A549 (cell line): Measurements from ENCODE around the gene CD226. TPM values are rescaled to one million over a fixed set of nuclear protein-coding genes. Genes with fewer than 3 reads are reported as not detected.

Source experiments
- ATAC-seq, 2 experiments: fragments of 200-7000 bp in 1 of 2; fragments of >200 bp in 1 of 2; cut with Nextera tagmentation in 1 of 2; cut with Tn5 transposase in 1 of 2; 3 replicates each; pipeline versions ENCODE4 v1.8.0 to v1.9.1; 2018 to 2020; ENCODE audit warnings: mild to moderate bottlenecking in 1 of 2, moderate library complexity in 1 of 2
- CTCF ChIA-PET: fragments of 300-600 bp; sonication (Branson Sonifier 250); formaldehyde crosslinking; extraction: SDS; loops from one replicate; lab custom pipeline; 2021; ENCODE audit warnings: antibody characterized with exemption, inconsistent platforms; lab: Yijun Ruan, JAX
- POLR2A ChIA-PET: fragments of 350-600 bp; formaldehyde crosslinking; extraction: SDS; loops from one replicate; lab custom pipeline; 2021; ENCODE audit warnings: antibody characterized with exemption, inconsistent platforms; lab: Yijun Ruan, JAX
- DNase-seq, 2 experiments: peaks; one replicate each; pipeline versions ENCODE4 v3.0.0 to v3.0.0-alpha.2; 2011 to 2016; ENCODE audit warnings: low read depth in 1 of 2, low spot score in 1 of 2
- FAIRE-seq: peaks from 2 replicates; lab custom pipeline; 2011; peaks lifted over from hg19 to GRCh38; lab: Jason Lieb, UNC
- H3K27ac ChIP-seq, 2 experiments: fragments of >200 bp; sonication (Bioruptor Twin); formaldehyde crosslinking; 3 replicates each; pipeline ENCODE4 v1.5.1; 2016 to 2017
- H3K4me1 ChIP-seq: fragments of >200 bp; sonication (Bioruptor Twin); formaldehyde crosslinking; 3 replicates; pipeline ENCODE4 v1.6.1; 2016
- H3K4me2 ChIP-seq: fragments of >200 bp; sonication (Bioruptor Twin); formaldehyde crosslinking; 3 replicates; pipeline ENCODE4 v1.6.1; 2016
- H3K4me3 ChIP-seq: fragments of >200 bp; sonication (Bioruptor Twin); formaldehyde crosslinking; 3 replicates; pipeline ENCODE4 v1.5.1; 2016
- H3K9me3 ChIP-seq: fragments of >200 bp; sonication (Bioruptor Twin); formaldehyde crosslinking; 3 replicates; pipeline ENCODE4 v1.6.1; 2016
- BCL3 ChIP-seq: fragments of >200 bp; sonication (Bioruptor Twin); formaldehyde crosslinking; IDR thresholded peaks from 3 replicates; pipeline ENCODE4 v1.6.1; 2016
- CHD4 ChIP-seq: fragments of 200-600 bp; sonication (generic); IDR thresholded peaks from 2 replicates; pipeline ENCODE4 v1.6.1; 2016; ENCODE audit warnings: antibody characterized with exemption, mild to moderate bottlenecking, borderline replicate concordance
- E2F6 ChIP-seq: IDR thresholded peaks from 2 replicates; pipeline ENCODE4 v1.6.1; 2012; ENCODE audit warnings: low read depth, borderline replicate concordance
- FOSB ChIP-seq: fragments of 250-450 bp; sonication (Bioruptor Pico); IDR thresholded peaks from 2 replicates; pipeline ENCODE4 v1.5.0; 2020; ENCODE audit warnings: mild to moderate bottlenecking, moderate library complexity
- FOXS1 ChIP-seq: fragments of 250-450 bp; sonication (Bioruptor Pico); IDR thresholded peaks from 2 replicates; pipeline ENCODE4 v1.5.0; 2020; ENCODE audit warnings: mild to moderate bottlenecking, moderate library complexity
- HDAC2 ChIP-seq: fragments of 200-600 bp; sonication (generic); IDR thresholded peaks from 2 replicates; pipeline ENCODE4 v1.6.1; 2016
- HOXA7 ChIP-seq: fragments of 250-450 bp; sonication (Bioruptor Pico); IDR thresholded peaks from 2 replicates; pipeline ENCODE4 v1.5.0; 2020; ENCODE audit warnings: mild to moderate bottlenecking, moderate library complexity
- MAFK ChIP-seq: fragments of 450-650 bp; IDR thresholded peaks from 2 replicates; pipeline ENCODE4 v1.6.1; 2014; ENCODE audit not compliant: partially characterized antibody
- NPAS2 ChIP-seq: fragments of 250-450 bp; sonication (Bioruptor Pico); IDR thresholded peaks from 2 replicates; pipeline ENCODE4 v1.8.0; 2022; ENCODE audit warnings: mild to moderate bottlenecking, moderate library complexity, borderline replicate concordance
- NR3C1 ChIP-seq: fragments of >200 bp; sonication (Bioruptor Twin); formaldehyde crosslinking; IDR thresholded peaks from 3 replicates; pipeline ENCODE4 v1.6.1; 2017
- PBX3 ChIP-seq: IDR thresholded peaks from 2 replicates; pipeline ENCODE4 v1.6.1; 2012
- POLR2A ChIP-seq: IDR thresholded peaks from 2 replicates; pipeline ENCODE4 v1.6.1; 2012; ENCODE audit warnings: mild to moderate bottlenecking, low read length
- TFCP2L1 ChIP-seq: fragments of 250-450 bp; sonication (Bioruptor Pico); IDR thresholded peaks from 2 replicates; pipeline ENCODE4 v1.5.0; 2021; ENCODE audit warnings: mild to moderate bottlenecking
- TP53 ChIP-seq: fragments of 250-450 bp; sonication (Bioruptor Pico); IDR thresholded peaks from 2 replicates; pipeline ENCODE4 v1.5.0; 2021; ENCODE audit warnings: mild to moderate bottlenecking, moderate library complexity
- WGBS: methylation state at CpG from one replicate; pipeline ENCODE4 v1.1.6; 2017; ENCODE audit errors: missing lambda C conversion rate; 5-methylcytosine and 5-hydroxymethylcytosine counted together
- polyA plus RNA-seq, 4 experiments: library from polyadenylated mRNA; depleted of rRNA in 3 of 4; stranded (reverse); fragments of >200 nt; fragmentation: RNase III in 1 of 4; extraction: RNeasy Plus Mini Kit Qiagen cat#74134 plus additional on column Dnase treatment in 1 of 4; gene quantifications; 2 replicates in 3 of 4; 3 replicates in 1 of 4; pipeline ENCODE4 v1.2.3, GENCODE V29; 2011 to 2017
- TF ChIP-seq, protein P1 (sequence below): fragments of 250-450 bp; sonication (Bioruptor Pico); IDR thresholded peaks from 2 replicates; pipeline ENCODE4 v1.5.0; 2021; ENCODE audit warnings: mild to moderate bottlenecking, moderate library complexity, borderline replicate concordance
- TF ChIP-seq, protein P2 (sequence below): fragments of 450-650 bp; IDR thresholded peaks from 2 replicates; pipeline ENCODE4 v1.6.1; 2014; ENCODE audit warnings: antibody characterized with exemption
- TF ChIP-seq, protein P3 (sequence below): fragments of 200-600 bp; sonication (generic); IDR thresholded peaks from 2 replicates; pipeline ENCODE4 v1.6.1; 2016; ENCODE audit warnings: antibody characterized with exemption, mild to moderate bottlenecking, moderate library complexity
- TF ChIP-seq, protein P4 (sequence below): fragments of 150-350 bp; IDR thresholded peaks from 2 replicates; pipeline ENCODE4 v1.6.1; 2014; ENCODE audit warnings: low read depth, mild to moderate bottlenecking, low read length

The CD226 gene
- polyA plus RNA-seq, 2 of the 4 experiments (the other 2 are of a cell fraction) = 0.28 to 0.92 TPM

- no peak for ATAC-seq
- CTCF ChIA-PET = no interaction called here
- TF ChIP-seq FOXS1 (CRISPR knock-in tag) (no peak), NR3C1 (no peak), HOXA7 (no peak), PBX3 (no peak), TP53 (CRISPR knock-in tag) (no peak), E2F6 (no peak), CHD4 (no peak), POLR2A (no peak), NPAS2 (CRISPR knock-in tag) (no peak), TFCP2L1 (CRISPR knock-in tag) (no peak)
- TF ChIP-seq, protein P1, sequence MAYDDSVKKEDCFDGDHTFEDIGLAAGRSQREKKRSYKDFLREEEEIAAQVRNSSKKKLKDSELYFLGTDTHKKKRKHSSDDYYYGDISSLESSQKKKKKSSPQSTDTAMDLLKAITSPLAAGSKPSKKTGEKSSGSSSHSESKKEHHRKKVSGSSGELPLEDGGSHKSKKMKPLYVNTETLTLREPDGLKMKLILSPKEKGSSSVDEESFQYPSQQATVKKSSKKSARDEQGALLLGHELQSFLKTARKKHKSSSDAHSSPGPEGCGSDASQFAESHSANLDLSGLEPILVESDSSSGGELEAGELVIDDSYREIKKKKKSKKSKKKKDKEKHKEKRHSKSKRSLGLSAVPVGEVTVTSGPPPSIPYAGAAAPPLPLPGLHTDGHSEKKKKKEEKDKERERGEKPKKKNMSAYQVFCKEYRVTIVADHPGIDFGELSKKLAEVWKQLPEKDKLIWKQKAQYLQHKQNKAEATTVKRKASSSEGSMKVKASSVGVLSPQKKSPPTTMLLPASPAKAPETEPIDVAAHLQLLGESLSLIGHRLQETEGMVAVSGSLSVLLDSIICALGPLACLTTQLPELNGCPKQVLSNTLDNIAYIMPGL (CRISPR knock-in tag) = no peak
- TF ChIP-seq, protein P2, sequence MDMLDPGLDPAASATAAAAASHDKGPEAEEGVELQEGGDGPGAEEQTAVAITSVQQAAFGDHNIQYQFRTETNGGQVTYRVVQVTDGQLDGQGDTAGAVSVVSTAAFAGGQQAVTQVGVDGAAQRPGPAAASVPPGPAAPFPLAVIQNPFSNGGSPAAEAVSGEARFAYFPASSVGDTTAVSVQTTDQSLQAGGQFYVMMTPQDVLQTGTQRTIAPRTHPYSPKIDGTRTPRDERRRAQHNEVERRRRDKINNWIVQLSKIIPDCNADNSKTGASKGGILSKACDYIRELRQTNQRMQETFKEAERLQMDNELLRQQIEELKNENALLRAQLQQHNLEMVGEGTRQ = no peak
- TF ChIP-seq, protein P3, sequence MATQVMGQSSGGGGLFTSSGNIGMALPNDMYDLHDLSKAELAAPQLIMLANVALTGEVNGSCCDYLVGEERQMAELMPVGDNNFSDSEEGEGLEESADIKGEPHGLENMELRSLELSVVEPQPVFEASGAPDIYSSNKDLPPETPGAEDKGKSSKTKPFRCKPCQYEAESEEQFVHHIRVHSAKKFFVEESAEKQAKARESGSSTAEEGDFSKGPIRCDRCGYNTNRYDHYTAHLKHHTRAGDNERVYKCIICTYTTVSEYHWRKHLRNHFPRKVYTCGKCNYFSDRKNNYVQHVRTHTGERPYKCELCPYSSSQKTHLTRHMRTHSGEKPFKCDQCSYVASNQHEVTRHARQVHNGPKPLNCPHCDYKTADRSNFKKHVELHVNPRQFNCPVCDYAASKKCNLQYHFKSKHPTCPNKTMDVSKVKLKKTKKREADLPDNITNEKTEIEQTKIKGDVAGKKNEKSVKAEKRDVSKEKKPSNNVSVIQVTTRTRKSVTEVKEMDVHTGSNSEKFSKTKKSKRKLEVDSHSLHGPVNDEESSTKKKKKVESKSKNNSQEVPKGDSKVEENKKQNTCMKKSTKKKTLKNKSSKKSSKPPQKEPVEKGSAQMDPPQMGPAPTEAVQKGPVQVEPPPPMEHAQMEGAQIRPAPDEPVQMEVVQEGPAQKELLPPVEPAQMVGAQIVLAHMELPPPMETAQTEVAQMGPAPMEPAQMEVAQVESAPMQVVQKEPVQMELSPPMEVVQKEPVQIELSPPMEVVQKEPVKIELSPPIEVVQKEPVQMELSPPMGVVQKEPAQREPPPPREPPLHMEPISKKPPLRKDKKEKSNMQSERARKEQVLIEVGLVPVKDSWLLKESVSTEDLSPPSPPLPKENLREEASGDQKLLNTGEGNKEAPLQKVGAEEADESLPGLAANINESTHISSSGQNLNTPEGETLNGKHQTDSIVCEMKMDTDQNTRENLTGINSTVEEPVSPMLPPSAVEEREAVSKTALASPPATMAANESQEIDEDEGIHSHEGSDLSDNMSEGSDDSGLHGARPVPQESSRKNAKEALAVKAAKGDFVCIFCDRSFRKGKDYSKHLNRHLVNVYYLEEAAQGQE = no peak
Measured at GRCh38 chr18:69844656-69845055, 103.0 kb downstream of the CD226 start.

GRCh38 chr18:69843015-69843414 lies 104.7 kb downstream of the CD226 start:
- POLR2A ChIA-PET = no interaction called here
- TF ChIP-seq MAFK (peak; percentile 83), HDAC2 (no peak)
- TF ChIP-seq, all 56 proteins: peak for 1
- DNase-seq (no peak), FAIRE-seq (no peak), ATAC-seq (no peak)
- CTCF ChIA-PET = interaction anchor here (1.0 kb wide), 1 partner anchor 244 kb away, joined by 3 read pairs; no protein-coding TSS in a partner anchor
- H3K4me1 ChIP-seq = no peaks in the 10 kb centered on the region
- H3K4me3 ChIP-seq = no peak overlapping the region
- no peak overlapping the region for H3K27ac ChIP-seq
- H3K9me3 ChIP-seq = no peaks in the 10 kb centered on the region
- WGBS = 69% methylated on average over 5 of the region's 5 CpGs
- H3K4me2 ChIP-seq = no peak overlapping the region

More at GRCh38 chr18:69844656-69845055, 103.0 kb downstream of the CD226 start:
- no peak overlapping the region for H3K4me3 ChIP-seq
- DNase-seq = no peak
- no peaks in the 10 kb centered on the region for H3K9me3 ChIP-seq
- FAIRE-seq = no peak
- H3K4me1 ChIP-seq = no peaks in the 10 kb centered on the region
- POLR2A ChIA-PET = no interaction called here
- H3K27ac ChIP-seq = no peak overlapping the region
- H3K4me2 ChIP-seq = no peak overlapping the region
- WGBS = 91% methylated on average over 2 of the region's 2 CpGs

DNA sequence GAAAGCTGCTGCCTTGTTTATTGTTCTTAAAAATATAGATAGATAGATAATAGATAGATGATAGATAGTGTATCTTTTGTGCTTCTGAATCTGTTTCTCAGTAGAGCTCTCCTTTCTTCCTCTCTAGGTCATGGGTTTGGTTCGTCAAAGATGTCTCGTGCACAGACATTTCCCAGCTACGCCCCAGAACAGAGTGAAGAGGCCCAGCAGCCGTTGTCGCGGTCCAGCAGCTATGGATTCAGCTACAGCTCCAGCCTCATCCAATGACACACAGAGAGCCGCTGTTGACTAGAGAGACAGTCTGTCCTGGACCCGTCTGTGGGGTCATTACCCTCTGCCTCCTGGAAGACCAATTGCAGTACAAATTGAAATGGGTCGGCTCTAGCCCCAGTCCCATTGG lies 106.6 kb downstream of the CD226 start:
- WGBS = 92% methylated on average over 7 of the region's 9 CpGs
- CTCF ChIA-PET = interaction anchor here (1.2 kb wide), 1 partner anchor 10 kb away, joined by 4 read pairs; no protein-coding TSS in a partner anchor
- no peak overlapping the region for H3K27ac ChIP-seq
- no peaks in the 10 kb centered on the region for H3K9me3 ChIP-seq
- DNase-seq = no peak
- no peak for ATAC-seq
- no peak for FAIRE-seq
- TF ChIP-seq, protein P4, sequence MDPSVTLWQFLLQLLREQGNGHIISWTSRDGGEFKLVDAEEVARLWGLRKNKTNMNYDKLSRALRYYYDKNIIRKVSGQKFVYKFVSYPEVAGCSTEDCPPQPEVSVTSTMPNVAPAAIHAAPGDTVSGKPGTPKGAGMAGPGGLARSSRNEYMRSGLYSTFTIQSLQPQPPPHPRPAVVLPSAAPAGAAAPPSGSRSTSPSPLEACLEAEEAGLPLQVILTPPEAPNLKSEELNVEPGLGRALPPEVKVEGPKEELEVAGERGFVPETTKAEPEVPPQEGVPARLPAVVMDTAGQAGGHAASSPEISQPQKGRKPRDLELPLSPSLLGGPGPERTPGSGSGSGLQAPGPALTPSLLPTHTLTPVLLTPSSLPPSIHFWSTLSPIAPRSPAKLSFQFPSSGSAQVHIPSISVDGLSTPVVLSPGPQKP = no peak
- TF ChIP-seq BCL3 (no peak), FOSB (CRISPR knock-in tag) (no peak)
- TF ChIP-seq, all 56 proteins: peak for 0
- H3K4me3 ChIP-seq = no peak overlapping the region
- H3K4me1 ChIP-seq = no peaks in the 10 kb centered on the region
- POLR2A ChIA-PET = no interaction called here
- no peak overlapping the region for H3K4me2 ChIP-seq
